ENCODE measurements around the gene GSTP1.

GSTP1 gene

DNA sequence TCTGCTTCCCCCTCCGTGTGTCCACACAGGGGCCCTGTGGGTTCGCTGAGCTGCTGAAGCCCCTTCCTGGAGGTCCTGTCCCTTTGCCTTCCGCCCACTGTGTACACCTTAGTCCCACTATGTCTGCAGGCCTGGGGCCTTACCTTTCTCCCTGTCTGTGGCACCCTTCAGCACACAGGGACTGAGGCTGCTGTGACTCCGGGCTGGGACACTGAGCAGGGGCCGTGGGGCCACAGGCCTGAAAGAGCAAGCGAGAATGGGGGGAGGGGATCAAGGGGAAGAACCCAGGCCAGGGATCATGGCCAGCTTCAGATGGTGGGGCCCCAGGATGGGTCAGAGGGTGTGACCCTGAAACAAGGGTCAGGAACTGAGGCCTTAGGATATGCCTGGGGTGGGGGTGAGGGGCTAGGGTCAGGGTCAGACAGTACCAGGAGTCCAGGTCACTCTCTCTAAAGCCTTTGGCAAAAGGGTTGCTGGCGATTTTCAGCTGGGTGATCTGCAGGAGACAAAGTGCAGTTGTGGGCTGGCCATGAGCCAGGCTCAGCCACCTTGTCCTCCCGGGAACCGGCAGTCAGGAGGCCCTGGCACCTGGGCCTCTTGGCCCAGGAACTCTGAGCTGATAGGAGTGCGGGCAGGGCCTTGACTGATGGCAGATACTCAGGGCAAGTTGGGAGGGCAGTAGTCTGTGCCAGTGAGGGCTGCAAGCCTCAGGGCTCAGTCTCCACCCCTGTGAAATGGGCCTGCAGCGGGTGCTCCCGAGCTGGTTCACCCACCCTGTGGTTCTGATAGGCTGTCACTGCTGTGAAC is 48.8 kb downstream of the GSTP1 start:
- DNase-seq, result peak; percentile 66 to 76

DNA sequence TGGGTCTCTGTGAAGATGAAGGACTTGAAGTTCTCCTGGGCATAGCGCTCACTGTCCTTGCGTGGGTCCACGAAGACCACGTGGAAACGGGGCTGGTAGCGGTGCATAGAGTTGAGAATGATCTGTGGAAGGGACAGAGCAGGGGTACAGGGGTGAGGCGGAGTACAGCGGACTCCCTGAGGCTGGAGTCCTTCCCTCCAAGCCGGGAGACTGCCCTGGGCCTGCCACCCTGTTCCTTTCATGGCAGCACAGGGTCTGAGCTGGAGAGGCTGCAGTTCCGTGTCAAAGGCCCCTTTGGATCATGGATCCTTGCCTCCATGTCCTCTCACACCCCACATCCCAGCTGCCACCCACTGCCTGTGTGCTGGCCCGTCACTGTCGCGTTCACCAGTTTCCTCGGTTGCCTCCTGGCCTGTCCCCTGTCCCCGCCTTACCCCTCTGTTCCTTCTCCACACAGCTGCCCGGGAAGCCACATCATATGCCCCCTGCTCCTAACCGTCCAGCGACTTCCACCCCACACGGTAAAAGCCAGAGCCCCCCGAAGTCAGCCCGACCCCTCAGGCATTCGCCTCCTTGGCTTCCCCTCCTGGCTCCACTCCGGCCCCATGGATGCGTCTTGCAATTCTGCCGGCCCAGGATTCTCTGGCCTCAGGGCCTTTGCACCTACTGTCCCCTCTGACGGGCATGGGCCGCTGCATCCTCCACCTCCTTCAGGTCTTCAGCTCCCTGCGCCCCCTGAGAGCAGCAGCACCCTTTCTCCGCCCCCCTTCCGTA is 49.6 kb downstream of the GSTP1 start:
- no peak for DNase-seq

DNA sequence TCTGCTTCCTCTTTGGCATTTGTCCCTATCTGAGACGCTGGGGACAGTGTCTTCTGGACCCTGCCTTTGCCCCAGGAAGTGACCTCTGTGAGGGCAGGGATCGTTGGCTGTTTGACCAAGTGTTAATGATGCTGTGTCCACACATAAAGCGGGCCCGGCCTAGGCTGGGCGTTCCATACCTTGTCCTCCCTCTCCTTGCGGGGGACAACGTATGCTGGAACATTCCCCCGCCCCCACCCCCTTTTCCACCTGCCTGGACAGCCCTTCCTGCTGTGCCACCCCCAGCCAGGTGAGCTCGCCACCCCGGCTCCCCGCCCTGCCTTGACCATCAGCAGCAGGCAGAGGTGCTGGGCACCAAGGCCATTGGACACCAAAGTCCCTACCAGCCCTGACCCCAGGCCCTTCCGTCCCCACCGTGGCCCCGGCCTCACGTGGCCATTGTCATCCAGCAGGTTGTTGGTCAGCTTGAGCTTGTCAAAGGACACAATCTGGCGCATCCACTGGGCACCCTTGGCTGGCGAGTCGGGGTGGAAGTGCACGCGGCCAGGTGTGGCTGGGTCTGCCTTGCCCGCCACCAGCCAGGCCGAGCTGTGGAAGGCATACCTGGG is 50.2 kb downstream of the GSTP1 start:
- DNase-seq, result no peak

DNA sequence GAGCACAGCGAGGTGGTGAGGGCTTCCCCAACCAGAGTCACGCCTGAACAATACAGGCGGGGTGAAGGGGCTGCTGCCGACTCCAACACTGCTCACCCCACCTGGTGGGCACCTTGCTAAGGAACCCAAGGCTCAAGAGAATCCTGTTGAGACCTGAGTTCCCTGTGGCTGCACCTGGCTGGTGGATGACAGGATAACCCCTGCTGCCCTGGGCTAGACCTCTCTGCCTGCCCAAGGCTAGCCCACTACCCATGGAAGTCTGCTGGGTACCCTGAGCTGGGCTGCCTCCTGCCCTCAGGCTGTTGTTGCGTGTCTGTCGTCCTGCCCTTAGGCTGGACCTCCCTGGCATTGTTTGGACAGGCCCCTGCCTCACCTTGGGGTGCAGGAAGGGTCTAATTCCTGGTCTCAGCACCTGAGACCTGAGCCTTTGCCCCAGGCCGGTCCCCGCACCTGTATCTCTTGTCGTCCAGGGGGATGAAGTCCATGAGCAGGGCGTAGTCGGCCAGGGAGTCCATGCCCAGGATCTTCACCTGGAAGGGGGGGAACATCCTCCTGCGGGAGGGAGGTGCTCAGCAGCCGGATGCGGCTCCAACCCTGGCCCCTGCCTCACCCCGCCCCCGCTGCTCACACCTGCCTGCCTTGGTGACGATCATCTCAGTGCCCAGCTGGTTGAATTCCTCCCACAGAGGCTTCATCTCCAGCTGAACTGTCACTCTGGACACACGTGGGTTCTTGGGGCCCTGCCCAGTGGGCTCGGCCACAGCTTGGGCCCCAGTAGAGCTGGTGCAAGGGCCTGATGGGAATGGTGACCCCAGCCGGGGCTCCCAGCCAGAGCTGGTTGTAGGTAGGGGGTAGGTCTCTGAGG is 51.0 kb downstream of the GSTP1 start:
- DNase-seq, result peak; percentile 73 to 84

DNA sequence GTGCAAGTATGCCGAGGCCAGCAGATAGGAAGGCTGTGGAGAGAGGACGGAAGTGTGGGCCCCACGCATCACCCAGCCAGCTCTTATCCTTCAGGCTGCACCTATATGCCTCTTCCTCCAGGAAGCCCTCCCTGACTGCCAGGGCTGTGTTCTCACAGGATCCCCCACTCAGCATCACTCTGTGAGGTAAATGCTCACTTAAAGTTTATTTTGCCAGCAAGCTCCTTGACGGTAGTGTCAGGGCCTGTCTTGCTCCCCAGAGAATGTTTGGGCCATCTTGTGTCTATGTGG is 51.6 kb downstream of the GSTP1 start:
- no peak for DNase-seq
